Ramos (cell line): ENCODE data around the gene HS2ST1.
"Not testable (repeated sequence)": the region's sequence is repeated elsewhere in the genome, so short reads cannot be mapped to it uniquely, and the experiment has no call there.

Source experiments
- in situ Hi-C: fragments of 300-500 bp; cut with MboI; formaldehyde crosslinking; loops from one replicate; pipeline ENCODE4 v1.14.3; 2022; ENCODE audit warnings: low sequenced_read_pairs; ENCODE audit not compliant: unreplicated experiment

HS2ST1 gene

GRCh38 chr1:87053446-87053845 lies 139.0 kb downstream of the HS2ST1 start:
- in situ Hi-C loops, result no loop called here

- in situ Hi-C loops, result no loop called here
Observed at GRCh38 chr1:87056974-87057373, 142.5 kb downstream of the HS2ST1 start.

- in situ Hi-C loops, result no loop called here
Observed at GRCh38 chr1:87058343-87058649, 143.9 kb downstream of the HS2ST1 start.

- in situ Hi-C loops, result no loop called here
Observed at GRCh38 chr1:87061742-87062156, 147.3 kb downstream of the HS2ST1 start.

GRCh38 chr1:87062687-87063086 lies 148.3 kb downstream of the HS2ST1 start:
- in situ Hi-C loops, result no loop called here

- in situ Hi-C loops, result no loop called here
Observed at GRCh38 chr1:87064309-87064708, 149.9 kb downstream of the HS2ST1 start.

- in situ Hi-C loops, result no loop called here
Observed at GRCh38 chr1:87064986-87065385, 150.6 kb downstream of the HS2ST1 start.

GRCh38 chr1:87066708-87067107 lies 152.3 kb downstream of the HS2ST1 start:
- in situ Hi-C loops, result not testable (repeated sequence)

GRCh38 chr1:87072411-87072810 lies 158.0 kb downstream of the HS2ST1 start:
- in situ Hi-C loops, result no loop called here

GRCh38 chr1:87072904-87073303 lies 158.5 kb downstream of the HS2ST1 start:
- in situ Hi-C loops, result no loop called here

- in situ Hi-C loops, result no loop called here
Observed at GRCh38 chr1:87074001-87074795, 159.8 kb downstream of the HS2ST1 start.

GRCh38 chr1:87077959-87078639 lies 163.7 kb downstream of the HS2ST1 start:
- in situ Hi-C loops, result loop anchor here (5.0 kb wide), 1 partner anchor 246 kb away; no protein-coding TSS in a partner anchor

GRCh38 chr1:87084244-87084836 lies 169.9 kb downstream of the HS2ST1 start:
- in situ Hi-C loops, result no loop called here

GRCh38 chr1:87086120-87086519 lies 171.7 kb downstream of the HS2ST1 start:
- in situ Hi-C loops, result no loop called here

- in situ Hi-C loops, result no loop called here
Observed at GRCh38 chr1:87089070-87089736, 174.8 kb downstream of the HS2ST1 start.

GRCh38 chr1:87089823-87090222 lies 175.4 kb downstream of the HS2ST1 start:
- in situ Hi-C loops, result no loop called here

GRCh38 chr1:87091425-87091824 lies 177.0 kb downstream of the HS2ST1 start:
- in situ Hi-C loops, result no loop called here

GRCh38 chr1:87092846-87093245 lies 178.4 kb downstream of the HS2ST1 start:
- in situ Hi-C loops, result no loop called here

GRCh38 chr1:87093286-87093685 lies 178.9 kb downstream of the HS2ST1 start:
- in situ Hi-C loops, result no loop called here

- in situ Hi-C loops, result no loop called here
Observed at GRCh38 chr1:87094238-87094637, 179.8 kb downstream of the HS2ST1 start.

GRCh38 chr1:87100271-87100670 lies 185.8 kb downstream of the HS2ST1 start:
- in situ Hi-C loops, result no loop called here
